NCI-H526 treated with DMSO at 0.1 percent for 48 hours (cell line): ENCODE results near the gene USP31.

Experiments
- DNase-seq: peaks from one replicate; lab custom pipeline; 2025; lab: John Stamatoyannopoulos, UW

The USP31 gene

DNA sequence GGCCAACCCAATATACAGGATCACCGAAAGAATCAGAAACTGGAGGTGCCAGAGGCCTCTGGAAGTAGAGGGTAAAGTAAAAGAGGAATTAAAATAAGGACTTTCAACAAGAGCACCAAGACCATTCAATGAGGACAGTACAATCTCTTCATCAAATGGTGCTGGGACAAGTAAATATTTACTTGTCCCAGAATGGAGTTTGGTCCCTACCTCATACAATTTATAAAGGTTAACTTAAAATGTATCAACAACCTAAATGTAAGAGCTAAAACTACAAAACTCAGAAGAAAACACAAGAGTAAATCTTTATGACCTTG, 56.5 kb downstream of the USP31 start:
- DNase-seq, result no peak

DNA sequence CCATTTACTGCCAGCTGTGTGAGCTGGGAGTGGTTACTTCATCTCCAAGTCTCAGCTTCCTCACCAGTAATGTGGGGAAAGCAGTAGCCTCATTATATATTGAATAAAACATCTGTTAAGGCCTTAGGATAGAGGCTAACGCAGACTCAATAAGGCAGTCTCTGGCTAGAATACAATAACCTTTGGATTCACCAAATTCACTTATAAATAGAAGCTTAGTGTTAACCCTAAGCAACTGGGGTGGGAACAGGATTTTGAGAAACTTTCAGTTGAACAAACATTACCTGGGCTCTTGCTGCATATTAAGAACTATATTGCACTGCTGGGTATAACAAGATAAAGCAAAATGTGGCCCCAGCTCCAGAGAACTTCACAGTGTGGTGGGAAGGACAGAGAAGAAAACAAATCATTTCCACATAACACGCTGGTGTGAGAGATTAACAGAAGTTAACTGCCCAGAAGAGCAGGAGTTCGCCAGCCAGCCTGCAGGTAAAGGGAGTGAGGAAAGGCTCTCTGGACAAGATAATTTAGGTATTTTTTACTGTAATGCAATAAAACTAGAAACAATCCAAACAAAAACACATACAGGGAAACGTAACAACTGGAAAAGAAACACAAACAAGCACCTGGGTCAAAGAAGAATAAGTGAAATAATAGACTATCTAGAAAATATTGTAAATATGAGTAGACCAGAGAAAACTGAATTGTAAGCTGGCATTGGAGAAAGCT, 57.0 kb downstream of the USP31 start:
- no peak for DNase-seq

DNA sequence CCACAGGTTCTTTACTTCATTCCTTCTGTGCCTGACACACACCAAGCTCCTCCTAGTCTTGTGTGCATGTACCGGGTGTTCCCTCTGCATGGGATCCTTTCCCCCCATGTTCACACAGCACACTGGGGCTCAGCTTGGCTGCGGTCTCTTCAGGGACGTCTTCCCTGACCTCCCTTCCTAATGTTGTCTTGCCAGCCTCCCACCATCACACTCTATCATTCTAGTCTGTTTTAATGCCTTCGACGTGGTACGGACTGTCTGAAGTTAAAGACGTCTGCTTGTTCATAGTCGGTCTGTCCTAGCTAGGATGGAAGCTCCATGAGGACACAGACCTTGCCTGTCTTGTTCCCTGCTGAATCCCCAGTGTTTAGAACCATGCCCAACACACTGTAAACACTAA, 60.1 kb downstream of the USP31 start:
- no peak for DNase-seq

DNA sequence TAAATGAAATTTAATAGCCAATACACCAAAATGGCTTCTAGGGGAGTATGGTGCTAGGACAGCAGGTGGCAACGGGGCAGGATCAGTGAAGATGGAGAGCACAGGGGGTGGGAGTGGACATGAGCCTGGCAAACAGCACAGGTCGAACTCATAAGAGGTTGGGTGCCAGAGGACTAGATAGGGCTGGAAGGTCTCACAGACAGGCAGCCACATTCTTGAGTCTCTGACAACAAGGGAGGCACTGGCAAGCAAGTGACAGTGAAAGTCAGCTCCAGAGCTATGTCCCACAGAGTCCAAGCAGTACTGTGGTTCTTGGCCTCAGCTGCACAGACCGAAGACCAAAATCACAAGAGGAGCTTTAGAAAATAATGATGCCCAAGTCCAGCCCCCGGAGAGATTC, 61.2 kb downstream of the USP31 start:
- no peak for DNase-seq

DNA sequence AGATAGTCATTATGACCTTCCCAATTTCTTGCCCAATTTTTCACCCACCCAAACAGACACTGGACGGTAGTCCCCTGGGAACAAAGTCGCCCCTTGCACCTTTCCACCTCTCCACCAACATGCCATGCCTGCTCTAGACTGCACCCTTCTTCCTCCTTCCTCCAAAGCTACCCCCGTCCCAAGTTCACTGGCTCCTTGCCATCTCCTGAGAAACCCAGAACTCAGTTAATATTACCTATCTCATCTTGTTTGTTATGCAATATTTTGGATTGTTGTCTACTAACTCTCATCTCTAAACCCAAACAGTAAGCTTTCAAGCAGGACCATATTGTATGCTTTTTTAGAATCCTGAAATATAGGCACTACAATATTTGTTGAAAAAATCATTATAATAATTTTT, 63.3 kb downstream of the USP31 start:
- DNase-seq, result no peak

DNA sequence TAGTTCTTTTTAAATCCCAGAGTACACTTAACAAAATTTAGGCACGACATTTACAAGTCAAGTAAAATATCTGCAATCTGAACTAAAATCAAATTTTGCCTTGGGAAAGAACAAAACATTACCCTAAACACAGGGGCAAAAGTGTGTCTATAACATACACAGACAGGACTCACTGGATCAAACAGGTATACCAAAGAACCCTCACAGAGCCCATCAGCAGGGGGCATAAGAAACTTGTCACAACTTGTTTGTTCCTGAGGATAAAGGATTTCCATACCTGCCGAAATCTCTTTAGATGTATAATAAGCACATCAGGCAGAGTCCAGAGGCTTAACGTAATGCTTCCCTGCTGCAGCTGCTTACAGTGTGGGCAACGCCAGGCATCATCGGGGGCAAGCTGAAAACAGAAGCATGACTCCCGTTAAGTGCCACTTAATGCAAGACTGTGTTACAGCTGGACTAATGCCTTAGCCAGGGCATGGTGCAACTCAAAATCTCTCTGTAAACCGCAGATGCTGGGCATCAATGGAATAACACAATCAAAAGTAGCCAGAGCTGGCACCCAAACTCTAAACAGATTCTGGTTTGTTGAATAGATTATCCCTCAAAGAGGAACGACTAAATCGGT, 67.0 kb downstream of the USP31 start:
- DNase-seq, result no peak

DNA sequence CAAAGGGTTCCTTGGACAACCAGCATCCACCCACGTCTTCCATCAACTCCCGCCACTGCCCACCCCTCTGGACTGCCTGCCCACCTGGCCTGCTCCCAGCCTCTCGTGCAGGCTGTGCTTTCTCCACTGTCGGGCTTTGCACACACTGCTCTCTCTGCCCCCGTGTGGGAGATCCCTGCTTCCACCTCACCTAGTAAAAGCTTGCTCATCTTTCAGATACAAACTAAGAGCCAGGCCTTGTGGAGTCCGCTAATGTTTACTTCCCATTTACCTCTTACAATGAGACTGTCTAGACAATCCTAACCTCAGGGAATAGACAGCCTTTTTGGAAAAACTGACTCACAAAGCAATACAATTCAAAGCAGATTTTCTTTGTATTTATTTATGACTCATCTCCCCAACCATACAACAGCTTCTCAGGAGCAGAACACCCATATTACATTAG, 67.6 kb downstream of the USP31 start:
- no peak for DNase-seq

DNA sequence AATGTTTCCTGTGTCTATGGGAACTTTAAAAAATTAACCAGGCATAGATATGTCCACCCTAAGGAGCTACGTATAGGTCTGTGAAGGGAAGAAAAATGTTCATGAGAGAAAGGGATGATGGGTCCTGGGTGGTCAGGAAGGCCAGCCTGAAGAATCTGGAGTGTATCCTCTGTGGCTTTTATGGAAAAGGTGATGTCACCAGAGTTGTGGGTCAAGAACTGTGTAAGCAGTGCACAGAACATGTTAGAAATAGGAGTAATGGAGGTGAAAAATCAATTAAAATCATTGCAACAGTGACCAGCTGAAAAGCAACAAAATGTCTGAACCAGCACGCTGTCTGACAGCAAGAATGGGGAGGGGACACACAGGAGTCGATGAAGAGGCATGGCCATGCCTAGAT, 68.5 kb downstream of the USP31 start:
- no peak for DNase-seq

DNA sequence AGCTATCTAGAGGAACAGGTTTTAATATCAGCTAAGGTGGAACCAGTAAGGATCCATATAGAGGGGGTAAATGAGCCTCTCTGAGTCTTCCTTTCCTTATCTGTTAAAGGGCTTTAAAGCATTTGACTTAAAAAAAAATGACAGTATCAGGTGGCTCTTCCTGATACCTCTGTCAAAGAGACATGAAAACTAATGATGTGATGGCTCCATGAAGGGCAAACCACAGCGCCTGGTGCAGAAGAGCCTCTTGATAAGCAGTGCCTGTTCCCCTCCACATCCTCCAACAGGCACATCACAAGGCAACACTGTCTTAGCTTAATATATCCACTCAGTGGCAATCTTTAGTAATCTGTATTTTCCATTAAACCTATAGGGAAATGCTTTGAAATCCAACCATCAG, 68.9 kb downstream of the USP31 start:
- DNase-seq, result no peak

DNA sequence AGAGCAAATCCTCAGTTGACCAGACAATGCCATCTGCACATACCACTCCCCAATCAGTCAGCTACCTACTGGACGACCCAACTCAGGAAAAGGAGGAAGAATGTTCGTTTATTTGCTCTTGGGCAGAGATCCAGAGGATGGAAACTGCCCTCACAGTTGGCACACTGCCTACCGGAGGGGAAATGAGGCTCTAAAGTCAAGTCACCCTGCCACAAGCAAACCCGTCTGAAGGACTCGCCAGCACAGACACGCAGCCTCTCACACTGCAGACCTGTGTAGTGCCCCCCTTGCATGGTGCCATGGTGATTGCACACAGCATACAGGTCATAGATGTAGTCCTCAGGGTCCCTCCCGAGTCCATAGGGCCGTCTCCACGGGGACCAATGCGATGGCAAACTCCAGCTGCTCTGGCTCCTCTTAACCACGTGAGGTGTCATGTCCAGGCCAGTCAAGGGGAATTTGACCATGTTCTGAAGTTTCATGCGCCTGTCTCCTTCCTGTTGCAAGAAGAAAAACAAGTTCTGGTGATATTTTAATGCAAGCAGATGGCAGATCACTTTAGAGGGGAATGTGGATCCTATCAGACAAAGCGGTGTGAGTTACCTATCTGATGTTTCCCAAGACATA, 69.5 kb downstream of the USP31 start:
- DNase-seq, result no peak

DNA sequence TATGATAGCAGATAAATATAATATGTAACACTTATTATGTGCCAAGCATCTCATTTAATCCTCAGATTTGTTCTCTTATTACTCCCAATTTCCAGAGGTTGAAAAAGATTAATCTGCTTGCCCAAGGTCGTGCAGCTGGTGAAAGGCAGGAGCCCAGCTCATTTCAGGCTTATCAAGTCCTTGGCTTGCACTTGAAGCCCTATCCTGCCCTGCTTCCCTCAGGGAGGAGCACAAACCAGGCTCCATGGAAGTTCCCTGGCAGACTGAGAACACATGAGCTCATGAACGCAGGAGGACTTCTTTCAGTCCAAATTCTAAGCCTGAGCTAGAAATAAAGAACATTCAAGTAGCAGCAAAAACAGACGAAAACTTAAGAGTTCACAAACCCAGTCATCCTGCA, 74.8 kb downstream of the USP31 start:
- DNase-seq, result no peak

DNA sequence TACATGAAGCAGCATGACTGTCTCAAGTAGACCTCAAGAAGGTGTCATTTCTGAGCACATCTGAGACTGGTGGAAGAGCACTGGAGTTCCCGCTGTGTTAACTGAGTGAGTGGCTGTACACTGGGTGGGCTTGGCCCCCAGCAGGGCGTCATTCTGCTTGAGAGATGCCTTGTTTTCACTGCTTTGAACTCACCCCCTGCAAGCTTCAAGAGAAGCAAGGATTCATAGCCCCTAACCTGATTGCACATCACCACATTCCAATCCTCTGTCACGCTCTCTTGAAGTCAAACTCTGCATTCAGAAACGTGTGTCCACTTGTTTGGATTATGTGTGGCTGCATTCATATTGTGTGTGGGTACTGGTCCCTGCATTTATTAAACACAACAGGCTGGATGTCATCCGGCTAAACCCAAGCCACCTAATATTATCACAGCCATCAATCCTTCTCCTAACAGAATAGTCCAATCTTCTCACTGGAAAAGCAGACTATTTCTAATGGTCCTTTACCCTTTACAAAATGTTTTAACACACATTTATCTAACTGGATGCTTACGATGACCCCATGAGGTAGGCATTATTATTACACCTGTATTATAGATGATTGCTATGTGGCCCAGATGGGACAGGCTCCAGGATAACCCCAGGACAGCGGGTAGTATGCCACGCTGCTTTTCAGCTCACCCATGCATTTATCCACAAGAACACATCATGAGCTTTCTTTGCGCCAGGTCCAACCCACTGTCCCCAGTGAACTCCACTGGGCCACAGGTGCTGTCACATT, 76.3 kb downstream of the USP31 start:
- no peak for DNase-seq

DNA sequence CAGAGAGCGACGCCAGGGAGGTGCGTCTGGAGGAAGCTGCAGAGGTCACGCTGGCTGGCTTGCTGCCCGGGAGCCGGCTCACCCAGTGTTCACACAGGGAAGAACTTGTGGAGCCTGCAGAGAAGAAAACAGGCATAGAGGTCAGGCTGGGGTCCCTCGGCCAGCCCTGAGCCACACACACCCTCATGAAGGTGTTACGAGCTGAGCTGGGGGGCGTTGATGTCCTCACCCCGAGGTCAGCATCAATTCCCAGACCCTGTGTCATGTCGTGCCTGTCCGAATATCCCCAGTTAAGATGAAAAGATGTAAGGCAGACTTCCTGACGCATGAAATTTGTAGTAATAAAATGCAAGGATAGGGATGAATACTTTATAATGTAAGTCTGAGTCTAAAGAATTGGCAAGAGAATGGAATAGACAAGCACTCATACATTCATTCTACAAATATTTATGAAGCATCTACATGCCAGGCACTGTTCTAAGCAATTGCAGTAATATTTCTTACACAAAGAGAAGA, 77.1 kb downstream of the USP31 start:
- DNase-seq, result no peak

DNA sequence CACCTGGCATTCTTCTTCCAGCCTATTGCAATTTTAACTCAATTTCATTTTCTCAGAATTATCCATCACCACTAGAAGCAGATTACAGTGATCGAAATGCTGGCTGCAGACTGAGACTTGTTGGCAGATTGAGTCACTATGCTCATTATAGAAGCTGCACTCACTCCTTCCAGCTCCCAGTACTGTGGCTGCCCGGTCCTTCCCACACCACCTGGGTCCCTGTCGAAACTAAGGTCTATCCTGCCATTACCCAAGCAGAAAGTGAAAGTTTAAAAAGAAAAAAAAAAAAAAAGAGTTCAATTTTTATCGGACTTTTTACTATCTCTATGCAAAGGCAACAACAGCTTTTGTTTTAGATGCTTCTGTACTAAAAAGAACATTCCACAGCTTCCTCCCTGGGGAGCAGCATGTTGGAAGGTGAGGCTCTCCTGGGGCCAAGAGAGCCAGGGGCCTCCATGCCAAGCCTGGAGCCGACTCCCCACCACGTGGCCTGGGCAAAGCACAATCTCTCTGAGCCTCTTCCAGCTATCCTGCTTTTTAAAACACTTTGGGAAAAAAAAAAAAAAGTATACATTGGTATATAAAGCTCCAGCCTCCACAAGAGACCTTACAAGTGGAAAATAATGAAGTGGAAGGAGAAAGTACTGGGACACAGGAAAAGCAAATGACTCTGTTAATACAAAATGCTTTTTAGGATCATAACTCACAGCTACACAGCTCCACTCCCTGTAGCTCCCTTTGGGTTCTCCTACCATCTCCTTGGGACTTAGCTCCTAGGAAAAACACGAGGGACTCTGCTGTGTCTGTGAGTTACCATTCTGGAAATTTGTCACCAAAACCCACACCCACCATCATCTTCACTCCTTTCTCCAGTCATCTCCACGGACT, 77.8 kb downstream of the USP31 start:
- no peak for DNase-seq

DNA sequence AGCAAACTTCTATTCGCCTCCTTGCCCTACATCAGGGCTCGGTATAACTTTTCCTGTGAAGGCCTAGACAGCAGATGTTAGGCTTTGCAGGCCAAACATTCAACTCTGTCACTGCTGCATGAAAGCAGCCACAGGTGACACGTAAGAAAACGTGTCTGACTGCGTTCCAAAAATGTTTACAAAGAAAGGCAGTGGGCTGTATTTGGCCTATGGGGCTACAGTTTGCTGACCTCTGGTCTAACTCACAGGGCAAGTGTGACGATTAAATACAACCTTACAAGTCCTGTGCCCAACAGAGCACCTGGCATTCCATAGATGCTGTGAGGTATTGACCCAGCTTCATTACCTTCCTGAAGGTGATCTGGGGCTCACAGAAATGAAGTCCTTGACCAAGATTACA, 79.4 kb downstream of the USP31 start:
- no peak for DNase-seq

DNA sequence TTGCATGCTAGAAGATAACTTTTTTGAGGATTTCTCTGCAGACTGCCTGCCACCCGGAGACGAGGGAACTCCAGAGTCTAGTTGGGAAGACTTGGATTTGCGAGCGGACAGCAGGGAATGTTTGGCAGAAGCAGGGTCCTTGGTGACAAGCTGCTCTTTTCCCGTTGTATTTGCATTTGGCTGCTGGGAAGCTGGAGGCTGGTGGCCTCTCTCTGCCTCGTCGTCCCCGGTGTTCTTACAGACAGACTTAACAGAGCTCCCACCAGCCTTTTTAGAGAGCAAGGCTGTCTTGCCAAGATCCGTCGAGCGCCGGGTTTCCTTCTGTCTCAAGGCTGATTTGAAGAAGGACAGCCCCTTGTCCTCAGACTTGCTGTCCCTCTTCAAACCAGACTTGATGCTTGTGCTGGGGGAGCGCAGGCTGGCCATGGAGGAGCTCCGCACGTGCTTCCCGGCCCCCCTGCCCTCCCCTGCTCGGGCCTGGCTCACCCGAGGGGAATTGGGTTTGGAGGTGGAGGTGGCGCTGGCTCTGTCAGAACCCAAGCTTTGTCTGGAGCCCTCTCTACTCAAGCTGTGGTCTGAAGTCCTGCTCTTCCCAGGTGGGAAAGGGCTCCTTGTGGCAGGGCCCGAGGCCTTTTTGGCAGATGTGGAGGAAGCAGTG, 81.0 kb downstream of the USP31 start:
- no peak for DNase-seq

DNA sequence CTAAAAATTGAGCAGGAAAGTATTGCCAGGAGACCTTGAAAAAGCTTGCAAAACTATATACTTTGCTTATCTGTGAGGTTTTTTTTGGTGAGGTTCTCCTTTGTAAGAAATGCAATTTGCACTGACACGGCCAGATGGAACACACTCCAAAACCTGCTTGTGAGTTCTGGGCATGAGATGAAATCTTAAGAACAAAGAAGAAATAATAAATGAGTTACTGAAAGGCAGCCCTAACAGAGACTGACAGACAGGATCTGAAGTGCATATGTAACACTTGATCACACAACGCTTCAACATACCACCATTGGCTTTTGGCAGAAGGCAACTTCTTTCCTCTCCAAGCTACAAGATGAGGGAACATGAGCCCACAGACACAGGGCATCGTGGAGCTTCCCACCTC, 82.6 kb downstream of the USP31 start:
- no peak for DNase-seq

DNA sequence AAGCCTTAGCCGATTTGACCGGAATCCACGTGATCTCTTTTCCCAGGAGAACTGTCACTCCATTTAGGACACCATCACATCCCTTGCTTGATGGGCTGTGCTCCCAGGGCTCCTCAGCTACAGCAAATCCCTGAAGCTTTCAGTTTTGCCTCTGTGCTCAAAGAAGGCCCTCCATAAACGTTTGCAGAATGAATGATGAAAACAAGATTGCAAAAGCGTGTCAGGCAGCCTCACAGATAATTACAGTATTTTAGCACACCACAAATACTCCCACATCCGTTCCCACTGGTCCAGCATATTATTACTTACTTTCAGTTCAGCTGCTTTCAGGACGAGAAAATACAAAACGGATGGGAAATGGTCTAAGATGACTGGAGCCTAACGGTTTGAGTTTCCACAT, 84.6 kb downstream of the USP31 start:
- no peak for DNase-seq

DNA sequence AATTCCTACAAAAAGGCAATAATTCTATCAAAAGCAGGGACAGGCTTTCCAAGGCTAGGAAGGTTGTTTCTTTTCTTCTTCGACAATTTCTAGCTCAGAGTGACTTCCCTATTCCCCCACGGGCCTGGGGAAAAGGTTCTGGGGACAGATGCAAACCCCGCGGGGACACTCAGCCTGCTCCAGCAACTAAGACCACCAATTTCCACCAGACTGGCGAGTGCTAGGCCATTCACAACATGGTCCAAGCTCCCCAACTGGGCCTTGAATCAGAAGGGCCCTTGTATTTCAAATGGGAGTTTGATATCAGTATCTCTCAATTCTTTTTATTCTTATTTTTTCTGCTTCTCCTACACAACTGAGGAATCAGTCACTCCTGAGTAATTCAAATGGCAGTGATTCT, 86.7 kb downstream of the USP31 start:
- DNase-seq, result no peak

DNA sequence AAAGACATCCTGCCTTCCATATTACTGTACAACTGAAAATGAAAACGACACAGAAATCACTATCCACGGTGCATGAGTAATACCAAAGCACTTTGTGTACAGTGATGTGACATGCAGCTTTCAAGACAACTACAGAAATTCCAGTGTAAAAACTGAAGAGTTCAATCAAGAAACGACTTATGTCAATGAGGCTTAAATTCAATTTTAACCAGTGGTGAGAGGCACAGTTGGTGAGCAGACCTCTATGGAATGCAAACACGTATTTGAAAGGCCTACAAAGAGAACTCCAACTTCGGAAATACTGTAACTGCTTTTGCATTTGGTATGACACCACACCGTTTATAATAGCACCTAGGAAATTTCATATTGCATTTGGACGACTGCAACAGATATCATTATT, 87.6 kb downstream of the USP31 start:
- DNase-seq, result no peak
